H1 (cell line): ENCODE data around the gene WNT1. TPM values are rescaled to one million over a fixed set of nuclear protein-coding genes. Genes with fewer than 3 reads are reported as not detected.

Source experiments
- ATF3 ChIP-seq: IDR thresholded peaks from 2 replicates; pipeline ENCODE4 v1.6.1; 2011; ENCODE audit warnings: low read depth, mild to moderate bottlenecking, low read length; ENCODE audit not compliant: insufficient read depth
- NANOG ChIP-seq: IDR thresholded peaks from 2 replicates; pipeline ENCODE4 v1.6.1; 2011; ENCODE audit warnings: low read length, low read depth, mild to moderate bottlenecking, inconsistent platforms; ENCODE audit not compliant: insufficient read depth, poor library complexity, severe bottlenecking
- RXRA ChIP-seq: IDR thresholded peaks from 2 replicates; pipeline ENCODE4 v1.6.1; 2011; ENCODE audit warnings: low read depth, mild to moderate bottlenecking, low read length, moderate library complexity; ENCODE audit not compliant: insufficient read depth
- SP2 ChIP-seq: IDR thresholded peaks from 2 replicates; pipeline ENCODE4 v1.6.1; 2012; ENCODE audit warnings: mild to moderate bottlenecking, low read length, inconsistent platforms
- TAF1 ChIP-seq: IDR thresholded peaks from 2 replicates; pipeline ENCODE4 v1.6.1; 2011; ENCODE audit warnings: mild to moderate bottlenecking, low read depth, low read length
- polyA plus RNA-seq, 7 experiments: library from polyadenylated mRNA; depleted of rRNA in 3 of 7; stranded (reverse) in 5 of 7; unstranded in 2 of 7; fragments of >200 nt in 5 of 7; fragments of 200-250 nt in 2 of 7; gene quantifications; 1 replicate in 5 of 7; 2 replicates in 1 of 7; 4 replicates in 1 of 7; pipeline versions ENCODE4 v1.2.1 to v1.2.3, GENCODE V29; 2011 to 2013; ENCODE audit warnings: missing spikeins in 2 of 7, mixed read lengths in 2 of 7
- total RNA-seq: library from RNA; stranded (reverse); fragmentation: NEBNext Ultra II Directional; extraction: Animal tissue kit (Norgen Biotek cat#: 25700); gene quantifications from 2 replicates; pipeline ENCODE4 v1.2.1, GENCODE V29; 2021

Gene WNT1
- total and polyA plus RNA-seq, 2 of the 8 experiments (the other 6 are each of a cell fraction or from before 2014, with no cell fraction given), result not detected

- TF ChIP-seq NANOG (no peak), TAF1 (no peak), ATF3 (no peak), RXRA (no peak), SP2 (no peak)
- TF ChIP-seq, all 59 proteins: peak for 0
These were observed 46.4 kb downstream of the WNT1 start (continued) for GRCh38 chr12:49024543-49024942.
